KBM-7 (cell line): ENCODE measurements around the gene CNKSR3.
A peak's percentile ranks its signal among the peaks of the same experiment; 100 is the strongest.

Experiments
- DNase-seq: peaks from one replicate; pipeline ENCODE4 v3.0.0-alpha.2; 2015
- in situ Hi-C: fragments of 300-500 bp; cut with MboI; formaldehyde crosslinking; loops from 2 replicates; pipeline ENCODE4 v1.14.3; 2020; ENCODE audit warnings: low sequenced_read_pairs, low pct_unique_long_range_greater_than_20kb, mixed read lengths

Gene CNKSR3

DNA sequence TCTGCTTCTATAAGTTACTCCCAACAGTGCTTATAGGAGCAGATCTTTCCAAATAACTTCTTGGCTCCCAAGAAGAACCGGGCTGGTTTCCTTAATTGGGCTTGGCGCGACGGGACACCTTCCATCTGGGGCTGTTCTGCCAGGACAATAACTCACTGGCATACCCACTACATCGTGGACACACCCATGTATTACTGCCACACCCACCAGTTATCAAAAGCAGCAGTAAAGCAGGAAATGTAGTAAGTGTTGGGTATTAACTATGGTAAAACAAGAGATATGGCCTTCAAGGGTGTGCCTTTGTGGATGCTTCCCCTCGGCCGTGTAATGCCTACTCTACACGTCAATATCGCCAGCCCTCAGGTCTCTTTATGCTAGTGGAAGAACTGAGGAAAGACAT is 24.7 kb downstream of the CNKSR3 start:
- DNase-seq = no peak
- in situ Hi-C loops = no loop called here

DNA sequence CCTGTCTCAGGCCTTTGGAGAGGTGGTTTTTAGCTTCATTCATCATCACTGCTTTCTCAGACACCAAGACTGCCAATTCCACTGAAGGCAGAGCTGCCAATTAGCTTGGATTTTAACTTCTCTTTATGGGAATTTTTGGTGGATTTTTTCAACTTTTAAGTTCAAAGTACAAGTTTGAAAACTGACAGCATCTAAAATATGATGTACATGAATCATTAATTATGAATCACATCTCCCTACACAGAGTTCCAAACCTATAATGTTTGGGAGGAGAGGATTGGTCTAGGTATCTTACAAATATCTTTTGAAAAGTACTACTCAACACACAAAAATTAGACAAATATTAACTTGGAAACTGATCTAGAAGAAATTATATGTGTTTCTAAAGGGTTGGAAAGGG is 25.5 kb downstream of the CNKSR3 start:
- in situ Hi-C loops = no loop called here
- DNase-seq = no peak

DNA sequence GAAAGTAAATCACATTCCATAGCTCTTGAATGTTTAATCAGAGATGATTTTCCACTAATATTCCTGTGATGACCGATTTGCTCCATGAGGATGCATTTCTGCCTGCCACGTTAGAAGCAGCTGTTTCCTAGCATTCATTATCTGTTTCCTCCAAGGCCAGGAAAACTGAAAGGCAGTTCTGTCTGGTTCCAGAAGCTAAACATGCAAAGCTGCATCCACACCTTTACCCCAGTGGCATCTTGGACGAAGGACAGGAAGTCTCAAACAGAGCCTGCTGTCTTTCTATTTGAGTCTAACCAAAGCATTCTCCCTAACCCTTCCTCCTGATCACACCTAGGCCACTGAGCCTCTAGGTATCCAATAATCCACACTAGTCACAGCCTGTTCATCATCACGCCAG is 27.6 kb downstream of the CNKSR3 start:
- in situ Hi-C loops = no loop called here
- no peak for DNase-seq

DNA sequence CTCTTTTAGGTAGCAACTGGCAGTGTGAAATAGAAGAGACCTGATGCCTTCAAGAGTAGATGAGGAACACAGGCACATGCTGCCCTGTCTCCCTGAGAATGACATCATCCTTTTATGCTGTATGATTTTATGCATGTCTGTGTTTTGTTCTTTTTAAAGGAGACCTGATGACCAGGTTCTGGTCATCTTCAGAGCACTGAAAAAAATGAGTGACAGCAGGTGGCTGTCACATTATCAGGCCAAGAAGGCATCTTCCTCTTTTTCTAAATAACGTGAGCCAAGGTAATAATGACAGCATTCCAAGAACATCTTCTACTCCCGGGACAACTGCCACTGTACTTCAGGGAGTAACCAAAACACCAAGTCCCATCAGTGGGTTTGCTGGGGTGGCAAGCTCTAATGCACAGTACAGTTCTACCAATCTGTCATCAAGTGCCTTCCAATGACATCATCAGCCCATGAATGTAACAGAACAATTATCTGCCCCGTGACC is 28.9 kb downstream of the CNKSR3 start:
- in situ Hi-C loops = no loop called here
- no peak for DNase-seq

DNA sequence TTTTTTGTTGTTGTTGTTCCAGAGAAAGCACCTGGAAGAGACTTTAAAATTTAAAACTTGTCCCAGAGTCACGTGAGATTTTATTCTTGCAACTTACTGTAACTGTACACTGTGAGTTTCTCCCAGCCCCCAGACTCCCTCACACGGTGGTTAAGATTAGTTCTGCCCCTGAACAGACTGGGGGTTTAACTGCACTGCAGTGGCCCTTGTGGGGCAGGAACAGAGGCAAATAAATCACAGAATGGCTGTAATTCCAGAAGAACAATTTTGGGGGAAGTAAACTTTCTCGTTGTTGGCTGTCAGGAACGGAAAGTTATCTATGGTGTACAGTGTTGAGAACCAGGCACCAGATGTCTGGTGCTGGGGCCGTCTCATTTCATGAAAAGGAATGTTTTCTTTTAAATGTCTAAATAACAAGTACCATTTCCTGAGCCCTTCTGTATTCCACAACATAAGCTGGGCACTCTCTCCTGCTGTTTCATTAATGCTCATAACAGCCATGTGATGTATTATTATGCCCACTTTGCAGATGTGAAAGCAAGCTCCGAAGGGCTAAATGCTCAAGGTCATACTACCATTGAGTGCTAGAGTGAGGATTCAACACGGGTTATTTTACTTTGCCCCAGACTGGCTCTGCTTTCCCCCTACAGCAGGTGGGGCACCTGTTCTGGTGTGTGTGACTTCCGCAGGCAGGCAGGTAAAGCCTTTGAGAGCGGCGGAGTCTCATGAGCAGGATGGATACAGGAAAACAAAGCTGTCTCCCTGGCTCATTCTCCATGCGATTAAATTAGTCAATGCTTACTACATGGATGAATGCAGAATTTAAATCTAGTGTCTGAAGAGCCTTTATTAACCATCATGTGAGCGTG is 30.5 kb downstream of the CNKSR3 start:
- in situ Hi-C loops = no loop called here
- no peak for DNase-seq

DNA sequence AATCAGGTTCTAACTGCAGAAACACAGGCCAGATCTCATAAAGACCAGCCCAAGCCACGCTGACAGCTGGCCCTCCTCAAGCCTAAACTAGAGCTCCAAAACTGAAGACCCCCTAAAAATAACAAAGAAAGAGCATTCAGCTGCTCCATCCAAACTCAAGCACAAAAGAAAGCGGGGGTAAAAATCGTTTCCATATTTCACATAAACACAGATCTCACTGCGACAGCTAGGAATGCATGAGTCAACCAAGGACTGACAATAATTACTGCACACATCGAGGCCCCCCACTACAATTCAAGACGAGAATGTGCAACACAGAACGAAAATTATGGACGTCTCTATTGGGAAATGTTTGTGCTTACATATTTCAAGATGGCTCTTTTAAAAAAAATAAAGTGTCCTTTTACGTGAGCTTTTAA is 31.1 kb downstream of the CNKSR3 start:
- no peak for DNase-seq

DNA sequence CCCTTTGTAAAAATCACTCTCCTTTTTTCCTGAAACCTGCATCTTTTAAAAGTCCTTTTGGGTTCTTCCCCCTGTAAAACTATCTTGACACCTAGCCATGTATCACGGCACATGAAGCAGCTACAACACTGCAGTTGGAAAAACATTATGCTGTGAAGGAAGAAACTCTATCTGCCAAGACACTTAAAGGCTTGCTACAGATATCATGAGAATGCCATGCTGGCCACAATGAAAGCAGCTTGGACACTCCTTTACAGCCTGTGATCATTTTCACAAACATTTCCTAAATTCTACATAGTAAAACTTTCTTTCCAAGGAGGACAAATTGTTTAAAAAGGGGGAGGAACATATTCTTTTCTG is 31.8 kb downstream of the CNKSR3 start:
- in situ Hi-C loops = no loop called here
- DNase-seq = no peak

More for the DNA sequence above, 31.1 kb downstream of the CNKSR3 start:
- in situ Hi-C loops = no loop called here

DNA sequence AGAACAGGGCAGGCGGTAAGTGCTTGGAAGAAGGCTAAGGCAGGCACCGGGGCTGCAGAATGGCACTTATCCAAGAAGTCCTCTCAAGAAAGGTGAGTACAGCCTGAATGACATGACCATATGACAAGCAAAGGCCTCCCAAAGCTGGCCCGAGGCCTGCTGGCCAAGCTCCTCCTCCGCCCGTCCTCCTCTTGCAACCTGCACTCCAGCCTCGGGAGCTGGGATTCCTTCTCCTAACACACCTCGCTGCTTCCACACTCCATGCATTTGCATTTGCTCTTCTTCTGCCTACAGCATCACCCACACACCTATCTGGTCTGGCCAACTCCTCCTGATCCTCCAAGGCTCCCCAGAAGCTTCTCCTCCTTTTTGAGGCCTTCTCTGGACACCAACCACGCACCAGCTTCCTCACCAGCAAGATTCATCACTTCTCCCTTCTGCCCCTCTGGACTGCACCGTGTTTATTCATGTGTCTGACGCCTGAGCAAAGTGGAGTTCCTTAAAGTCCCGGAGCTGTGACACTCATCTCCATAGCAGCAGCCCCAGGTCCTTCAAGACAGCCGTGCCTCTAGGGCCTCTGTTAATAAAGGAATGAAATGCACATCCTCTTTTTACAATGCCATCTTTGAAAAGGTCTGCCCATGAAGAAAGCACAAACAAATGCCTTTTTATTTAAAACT is 32.3 kb downstream of the CNKSR3 start:
- peak; percentile 57 for DNase-seq
- in situ Hi-C loops = no loop called here

DNA sequence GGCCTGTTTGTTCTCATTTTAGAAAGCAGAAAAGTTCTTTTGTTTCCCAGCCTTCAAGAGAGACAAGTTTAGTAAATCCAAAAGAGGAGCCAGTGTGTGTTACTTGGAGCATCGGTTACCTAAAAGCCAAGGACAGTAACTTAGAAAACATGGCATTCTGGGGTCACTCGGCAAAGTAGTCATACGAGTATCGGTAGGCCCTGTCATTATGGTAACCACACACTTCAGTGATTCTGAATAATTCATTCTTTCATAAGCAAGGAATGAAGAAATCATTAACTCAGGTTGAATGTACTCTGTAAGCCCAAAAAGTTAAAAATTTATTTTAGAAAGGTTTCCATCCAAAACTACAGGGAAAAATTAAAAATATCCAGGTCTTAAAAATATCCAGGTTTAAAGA is 34.0 kb downstream of the CNKSR3 start:
- DNase-seq = no peak
- in situ Hi-C loops = no loop called here

DNA sequence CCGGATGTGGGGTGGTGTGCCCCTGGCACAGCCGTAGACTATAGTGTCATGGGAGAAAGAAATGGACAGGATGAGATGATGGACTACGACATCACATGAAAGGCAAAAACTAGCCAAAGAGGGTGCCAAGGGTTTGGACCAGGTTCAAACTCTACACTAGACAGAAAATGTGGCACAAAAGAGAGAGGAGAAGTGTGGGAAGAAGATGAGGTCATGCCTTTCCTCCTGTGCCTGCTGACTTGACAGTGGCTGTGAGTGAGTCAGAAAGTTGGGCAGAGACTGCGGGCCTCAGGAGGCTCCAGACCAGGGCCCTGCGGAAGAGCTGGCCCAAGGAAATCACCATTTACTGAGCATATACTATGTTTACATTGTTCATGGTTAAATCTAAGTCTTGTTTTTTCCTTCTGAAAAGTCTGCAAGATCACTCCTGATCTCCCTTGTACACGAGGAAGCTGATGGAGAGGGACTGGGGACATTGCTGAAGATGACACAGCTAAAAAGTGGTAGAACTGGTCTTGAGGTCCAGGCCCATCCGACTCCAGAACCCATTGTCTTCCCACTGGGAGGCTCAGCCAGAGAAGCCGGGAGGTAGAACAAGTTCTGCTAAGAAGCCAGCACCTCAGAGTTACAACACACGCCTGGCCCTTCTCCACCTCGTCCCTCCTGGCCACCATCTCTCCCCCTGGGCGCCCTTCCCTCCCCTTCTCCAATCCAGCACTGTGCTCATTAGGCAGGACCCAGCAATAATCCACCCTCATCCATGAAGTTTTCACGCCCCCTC is 35.6 kb downstream of the CNKSR3 start:
- in situ Hi-C loops = no loop called here
- no peak for DNase-seq

DNA sequence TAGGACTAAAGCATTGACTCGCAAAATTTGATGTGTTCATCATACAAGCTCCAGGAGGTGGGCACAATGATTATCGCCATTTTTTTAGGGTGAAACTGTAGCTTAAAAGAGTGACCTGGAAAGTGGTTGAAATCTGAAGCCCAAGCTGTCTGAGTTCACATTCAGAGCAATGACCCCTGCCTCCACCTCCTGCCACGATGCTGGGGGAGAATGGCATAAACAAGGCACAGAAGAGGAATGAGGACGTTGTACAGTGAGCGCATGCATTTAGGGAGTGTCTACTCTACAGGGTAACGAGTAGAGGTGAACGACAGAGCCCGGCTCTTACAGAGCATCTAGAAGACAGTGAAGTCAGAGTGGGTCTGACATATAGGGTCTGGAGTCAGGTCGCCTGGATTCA is 37.2 kb downstream of the CNKSR3 start:
- in situ Hi-C loops = no loop called here
- no peak for DNase-seq

DNA sequence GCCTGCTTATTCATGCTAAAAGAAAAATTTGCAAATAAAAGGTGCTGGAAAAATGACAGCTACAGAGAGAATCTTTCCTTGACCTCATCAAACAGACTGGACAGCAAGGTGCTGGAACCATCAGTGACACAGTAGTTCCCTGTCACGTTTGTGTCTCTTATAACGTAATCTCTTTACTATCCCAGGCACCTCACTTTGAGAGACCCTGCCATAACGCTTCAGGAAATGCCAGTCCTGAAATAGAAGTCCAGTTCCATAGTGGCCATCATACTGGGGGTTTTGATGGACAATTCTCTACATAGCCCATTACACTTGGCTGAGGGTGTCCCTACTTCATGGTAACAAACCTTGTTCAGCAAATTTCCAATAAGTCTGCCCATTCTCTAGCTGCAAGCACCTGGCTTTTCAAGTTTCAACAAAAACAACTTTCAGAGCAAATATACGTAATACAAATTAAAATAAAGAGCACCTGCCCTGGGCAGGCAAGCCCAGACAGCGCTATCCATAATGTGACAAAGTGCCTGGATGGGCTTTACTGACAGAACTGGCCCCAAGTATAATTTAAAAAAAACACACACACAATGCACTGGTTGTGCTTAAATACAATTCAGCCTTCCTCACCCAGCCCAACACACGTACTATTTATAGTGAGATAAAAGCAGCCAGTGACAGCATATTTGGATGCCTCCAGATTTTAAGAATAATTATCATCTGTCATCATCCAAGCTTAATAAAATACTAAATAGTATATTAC is 38.7 kb downstream of the CNKSR3 start:
- in situ Hi-C loops = no loop called here
- DNase-seq = no peak

DNA sequence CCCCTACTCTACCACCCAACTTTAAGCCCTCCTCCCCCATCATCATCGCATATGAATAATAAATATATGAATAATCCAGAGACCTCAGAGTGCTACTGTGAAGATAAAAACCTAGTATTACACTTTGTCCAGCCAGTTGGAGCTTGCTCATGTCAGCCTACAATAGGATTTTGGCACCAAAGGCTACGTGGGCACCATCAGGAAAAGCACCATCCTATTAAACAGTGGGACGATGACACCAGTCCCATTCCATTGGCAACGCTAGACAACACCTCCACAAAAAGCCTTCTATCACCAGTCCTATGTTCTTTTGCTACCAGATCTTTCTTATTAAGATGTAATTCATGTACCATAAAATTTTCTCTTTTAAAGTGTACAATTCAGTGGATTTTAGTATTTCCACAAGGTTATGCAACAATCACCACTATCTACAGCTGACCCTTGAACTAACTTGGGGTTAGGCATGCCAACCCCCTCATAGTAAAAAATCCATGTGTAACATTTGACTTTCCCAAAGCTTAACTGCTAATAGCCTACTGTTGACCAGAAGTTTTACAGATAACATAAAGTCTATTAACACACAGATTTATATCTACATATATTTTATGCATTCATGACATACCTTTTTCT is 41.1 kb downstream of the CNKSR3 start:
- in situ Hi-C loops = no loop called here
- DNase-seq = no peak

DNA sequence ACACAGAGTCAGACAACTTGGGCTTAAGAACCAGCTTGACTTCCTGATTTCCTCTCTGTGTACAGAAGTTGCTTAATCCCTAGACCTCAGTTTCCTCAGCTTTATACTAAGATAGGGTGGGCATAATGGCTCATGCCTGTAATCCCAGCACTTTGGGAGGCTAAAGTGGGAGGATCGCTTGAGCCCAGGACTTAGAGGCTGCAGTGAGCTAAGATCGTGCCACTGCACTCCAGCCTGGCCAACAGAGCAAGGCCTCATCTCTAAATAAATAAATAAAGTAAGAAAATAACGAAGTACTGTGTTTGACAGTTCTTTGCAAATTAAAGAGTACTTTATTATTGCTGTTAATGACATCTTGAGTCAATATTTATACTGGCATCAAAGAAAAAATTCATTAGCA is 41.7 kb downstream of the CNKSR3 start:
- in situ Hi-C loops = no loop called here
- no peak for DNase-seq

DNA sequence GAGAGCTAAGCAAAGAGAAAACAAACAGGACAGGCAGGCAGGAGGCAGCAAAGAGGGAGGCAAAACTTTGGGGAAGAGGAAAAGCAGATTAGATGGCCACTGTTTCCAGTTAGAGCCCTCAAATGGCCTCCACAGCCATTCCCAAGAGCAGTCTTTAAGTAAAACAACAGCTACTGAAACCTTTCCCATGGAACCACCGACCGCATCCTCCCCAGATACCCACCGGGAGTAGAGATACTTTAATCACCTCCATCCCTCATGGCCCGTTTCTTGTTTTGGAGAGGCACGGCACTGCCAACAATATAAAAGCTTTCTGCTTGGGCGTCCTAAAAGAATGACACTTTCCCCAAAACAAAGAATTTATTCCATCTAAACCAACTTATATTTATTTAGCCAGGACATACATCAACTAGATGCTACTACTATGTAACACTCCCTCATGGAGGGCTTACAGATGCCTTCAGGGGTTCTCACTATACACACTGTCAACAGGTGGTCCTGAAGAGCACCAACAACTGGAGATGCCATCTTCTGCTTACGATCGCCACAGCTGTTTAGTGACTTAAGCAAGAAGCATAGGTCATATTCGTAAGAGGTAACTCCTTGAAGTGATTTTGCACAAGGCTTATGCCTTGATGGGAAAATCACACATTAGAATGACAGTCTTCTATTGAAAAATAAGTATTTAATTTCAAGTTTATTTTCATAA is 43.4 kb downstream of the CNKSR3 start:
- no peak for DNase-seq
- in situ Hi-C loops = no loop called here

DNA sequence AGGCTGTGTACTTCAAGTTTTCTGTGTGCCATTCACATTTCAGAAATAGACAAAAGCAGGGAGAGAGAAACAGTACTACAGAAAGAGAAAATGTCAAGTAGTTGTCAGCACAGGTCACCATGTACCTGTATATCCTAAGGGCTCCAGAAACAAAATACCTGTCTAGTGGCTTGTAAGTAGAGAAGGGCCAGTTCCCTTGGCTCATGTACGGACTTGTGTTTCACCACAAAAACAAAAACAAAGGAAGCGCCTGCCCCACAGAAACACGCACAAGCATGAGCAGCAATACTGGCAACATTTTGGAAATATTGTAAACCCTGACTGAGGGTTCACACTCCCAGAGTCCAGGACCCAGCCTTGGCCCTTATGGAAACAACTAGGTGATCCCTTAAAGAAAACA is 44.3 kb downstream of the CNKSR3 start:
- in situ Hi-C loops = no loop called here
- no peak for DNase-seq

DNA sequence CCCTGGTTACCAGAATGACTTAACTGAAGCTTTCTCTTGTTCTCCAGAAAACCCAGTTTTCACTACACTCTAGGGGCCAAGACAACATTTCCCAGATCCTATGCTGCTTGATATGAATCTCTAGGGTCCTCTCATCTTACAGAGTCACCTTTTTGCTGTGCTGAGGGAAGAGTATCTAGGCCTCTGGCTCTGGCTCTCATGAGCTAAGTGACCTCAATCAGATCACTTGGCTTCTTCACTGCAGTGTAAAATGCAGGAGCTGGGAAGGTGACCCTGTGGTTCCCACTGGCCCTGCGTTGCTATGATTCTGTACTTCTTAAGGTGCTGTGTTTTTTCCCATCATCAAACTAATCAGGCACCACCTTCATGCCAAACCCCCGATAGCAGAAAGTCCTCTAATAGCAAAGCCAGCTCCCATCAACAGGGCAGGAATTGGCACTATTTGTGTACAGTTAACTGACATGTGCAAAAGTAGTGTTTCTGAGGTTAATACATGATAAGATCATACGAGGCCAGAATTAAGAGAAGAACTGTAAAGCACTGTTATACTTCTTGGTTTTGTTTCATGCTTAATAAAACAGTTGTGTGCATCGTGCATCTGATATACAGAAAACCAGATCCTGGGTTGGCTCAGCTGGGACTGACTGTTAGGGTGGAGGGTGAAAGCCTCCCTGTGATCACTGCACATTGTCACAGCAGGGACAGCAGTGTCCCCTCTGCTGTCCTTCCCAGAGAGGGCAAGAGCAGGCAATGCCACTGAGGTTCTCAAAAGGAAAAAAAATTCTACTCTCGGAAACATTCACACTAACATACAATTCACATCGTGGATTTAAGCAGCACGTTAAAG is 46.7 kb downstream of the CNKSR3 start:
- in situ Hi-C loops = no loop called here

More for the DNA sequence above, 46.7 kb downstream of the CNKSR3 start:
- no peak for DNase-seq
